Osteocyte (in vitro differentiated cells): ENCODE measurements around the gene NOBOX. TPM values are rescaled to one million over a fixed set of nuclear protein-coding genes. Genes with fewer than 3 reads are reported as not detected.

ENCODE experiments used
- DNase-seq: peaks from one replicate; pipeline ENCODE4 v3.0.0; 2021; ENCODE audit warnings: mixed read lengths; ENCODE audit not compliant: unreplicated experiment; ENCODE audit errors: extremely low spot score
- H3K27ac Mint-ChIP-seq: one replicate; pipeline ENCODE4 v1.8.0; 2021; ENCODE audit warnings: mild to moderate bottlenecking, mixed read lengths; ENCODE audit not compliant: unreplicated experiment
- H3K27me3 Mint-ChIP-seq: one replicate; pipeline ENCODE4 v1.8.0; 2021; ENCODE audit warnings: mixed read lengths; ENCODE audit not compliant: unreplicated experiment
- H3K36me3 Mint-ChIP-seq: one replicate; pipeline ENCODE4 v1.8.0; 2021; ENCODE audit warnings: mixed read lengths; ENCODE audit not compliant: unreplicated experiment
- H3K4me1 Mint-ChIP-seq: one replicate; pipeline ENCODE4 v1.8.0; 2021; ENCODE audit warnings: mixed read lengths; ENCODE audit not compliant: unreplicated experiment
- H3K4me3 Mint-ChIP-seq: one replicate; pipeline ENCODE4 v1.8.0; 2021; ENCODE audit warnings: mild to moderate bottlenecking, moderate library complexity, mixed read lengths; ENCODE audit not compliant: unreplicated experiment
- H3K9me3 Mint-ChIP-seq: one replicate; pipeline ENCODE4 v1.8.0; 2021; ENCODE audit warnings: mixed read lengths; ENCODE audit not compliant: unreplicated experiment
- CTCF ChIP-seq: fragments of 200-600 bp; sonication (generic); IDR thresholded peaks from 2 replicates; pipeline ENCODE4 v1.5.0; 2021; ENCODE audit warnings: antibody characterized with exemption, mild to moderate bottlenecking, moderate library complexity
- long read RNA-seq: library from polyadenylated mRNA; unstranded; transcript quantifications from one replicate; pipeline ENCODE4 v2.0.0, GENCODE V29; 2021
- total RNA-seq: library from RNA; stranded (reverse); gene quantifications from 2 replicates; pipeline ENCODE4 v1.2.1, GENCODE V29; 2021

NOBOX gene
- not detected in 2 replicates for total RNA-seq
- long read RNA-seq = 0 reads

GRCh38 chr7:144403649-144404061 is at the start of gene NOBOX:
Gene NOBOX (minus strand): TSS chr7:144403693.
- Mint-ChIP-seq H3K27ac (no peak within 1 kb of the TSS), H3K4me3 (no peak within 1 kb of the TSS), H3K27me3 (no peaks in the 10 kb centered on the region), H3K9me3 (no peaks in the 10 kb centered on the region), H3K36me3 (no peaks in the 10 kb centered on the region), H3K4me1 (no peaks in the 10 kb centered on the region)
- DNase-seq = no peak
- TF ChIP-seq CTCF = no peak

- H3K4me3 Mint-ChIP-seq = no peak overlapping the region
- no peaks in the 10 kb centered on the region for H3K27me3 Mint-ChIP-seq
- H3K27ac Mint-ChIP-seq = no peak overlapping the region
- DNase-seq = no peak
- H3K36me3 Mint-ChIP-seq = no peaks in the 10 kb centered on the region
- no peaks in the 10 kb centered on the region for H3K4me1 Mint-ChIP-seq
- TF ChIP-seq CTCF = no peak
- H3K9me3 Mint-ChIP-seq = no peaks in the 10 kb centered on the region
Measured at GRCh38 chr7:144452064-144452463, 48.6 kb upstream of the NOBOX start.

GRCh38 chr7:144445590-144445989 is 42.1 kb upstream of the NOBOX start:
- TF ChIP-seq CTCF = no peak
- DNase-seq = no peak
- Mint-ChIP-seq H3K27me3 (no peaks in the 10 kb centered on the region), H3K27ac (no peak overlapping the region), H3K9me3 (no peaks in the 10 kb centered on the region), H3K4me3 (no peak overlapping the region), H3K4me1 (no peaks in the 10 kb centered on the region), H3K36me3 (no peaks in the 10 kb centered on the region)

GRCh38 chr7:144439717-144440205 is 36.3 kb upstream of the NOBOX start:
- H3K36me3 Mint-ChIP-seq = no peaks in the 10 kb centered on the region
- no peak for TF ChIP-seq CTCF
- H3K9me3 Mint-ChIP-seq = no peaks in the 10 kb centered on the region
- no peak overlapping the region for H3K27ac Mint-ChIP-seq
- no peaks in the 10 kb centered on the region for H3K4me1 Mint-ChIP-seq
- no peak for DNase-seq
- H3K4me3 Mint-ChIP-seq = no peak overlapping the region
- H3K27me3 Mint-ChIP-seq = no peaks in the 10 kb centered on the region

GRCh38 chr7:144438759-144439158 is 35.3 kb upstream of the NOBOX start:
- TF ChIP-seq CTCF = no peak
- no peak for DNase-seq
- H3K4me3 Mint-ChIP-seq = no peak overlapping the region
- H3K27me3 Mint-ChIP-seq = no peaks in the 10 kb centered on the region
- no peaks in the 10 kb centered on the region for H3K36me3 Mint-ChIP-seq
- no peak overlapping the region for H3K27ac Mint-ChIP-seq
- no peaks in the 10 kb centered on the region for H3K4me1 Mint-ChIP-seq
- no peaks in the 10 kb centered on the region for H3K9me3 Mint-ChIP-seq
